GM12878 (cell line): ENCODE data around the gene RASSF4. TPM values are rescaled to one million over a fixed set of nuclear protein-coding genes. Genes with fewer than 3 reads are reported as not detected.

ENCODE experiments used
- BHLHE40 ChIP-seq, 2 experiments: fragments of 450-650 bp in 1 of 2; IDR thresholded peaks; 2 replicates each; pipeline ENCODE4 v1.6.1; 2011 to 2017; ENCODE audit warnings: low read depth in 2 of 2, borderline replicate concordance in 1 of 2, improper control_type of control experiment in 1 of 2, low read length in 1 of 2, mild to moderate bottlenecking in 1 of 2
- CTCF ChIP-seq, 3 experiments: IDR thresholded peaks in 2 of 3; conservative IDR thresholded peaks in 1 of 3; 2 replicates each; pipeline ENCODE4 v1.5.1; 2011; ENCODE audit warnings: low read depth in 3 of 3, low read length in 3 of 3, mild to moderate bottlenecking in 3 of 3, control low read depth in 2 of 3, moderate library complexity in 2 of 3, inconsistent platforms in 1 of 3, mixed read lengths in 1 of 3; ENCODE audit not compliant: control insufficient read depth in 2 of 3, insufficient read depth in 1 of 3; ENCODE audit errors: extremely low read depth in 1 of 3
- IKZF2 ChIP-seq, 2 experiments: fragments of 450-650 bp; IDR thresholded peaks; 2 replicates each; pipeline ENCODE4 v1.6.1; 2017; ENCODE audit warnings: mild to moderate bottlenecking in 2 of 2, moderate library complexity in 2 of 2
- IRF4 ChIP-seq: IDR thresholded peaks from 2 replicates; pipeline ENCODE4 v1.6.1; 2011; ENCODE audit warnings: low read depth, low read length
- KDM1A ChIP-seq: fragments of 200-600 bp; sonication (generic); IDR thresholded peaks from 2 replicates; pipeline ENCODE4 v1.6.1; 2016; ENCODE audit warnings: borderline replicate concordance
- PKNOX1 ChIP-seq: fragments of 450-650 bp; IDR thresholded peaks from 2 replicates; pipeline ENCODE4 v1.6.1; 2016; ENCODE audit warnings: mild to moderate bottlenecking
- RELB ChIP-seq: fragments of 450-650 bp; IDR thresholded peaks from 2 replicates; pipeline ENCODE4 v1.6.1; 2017; ENCODE audit warnings: low read depth, mild to moderate bottlenecking, moderate library complexity
- RUNX3 ChIP-seq: IDR thresholded peaks from 2 replicates; pipeline ENCODE4 v1.6.1; 2012; ENCODE audit warnings: low read length, inconsistent platforms
- SRF ChIP-seq, 2 experiments: IDR thresholded peaks; 2 replicates each; pipeline ENCODE4 v1.6.1; 2011; ENCODE audit warnings: low read depth in 2 of 2, low read length in 2 of 2, mild to moderate bottlenecking in 1 of 2, moderate library complexity in 1 of 2
- ZNF207 ChIP-seq: fragments of 450-650 bp; IDR thresholded peaks from 2 replicates; pipeline ENCODE4 v1.6.1; 2014; ENCODE audit warnings: antibody characterized with exemption, mild to moderate bottlenecking, borderline replicate concordance
- ZNF622 ChIP-seq: fragments of 450-650 bp; IDR thresholded peaks from 2 replicates; pipeline ENCODE4 v1.6.1; 2017; ENCODE audit warnings: mild to moderate bottlenecking, inconsistent platforms
- polyA plus RNA-seq, 11 experiments: library from polyadenylated mRNA; depleted of rRNA in 4 of 11; unstranded in 6 of 11; stranded (reverse) in 5 of 11; fragments of >200 nt; fragmentation: Nextera tagmentation in 4 of 11; fragmentation: Illumina TruSeq in 1 of 11; extraction: Ambion mirVana in 4 of 11; extraction: Trizol in 1 of 11; gene quantifications; 1 replicate in 1 of 11; 2 replicates in 10 of 11; pipeline versions ENCODE4 v1.2.1 to v1.2.3, GENCODE V29; 2011 to 2016; ENCODE audit warnings: inconsistent platforms in 2 of 11, missing spikeins in 2 of 11, low read depth in 1 of 11
- total RNA-seq, 4 experiments: library from RNA; depleted of rRNA in 3 of 4; stranded (reverse); fragments of >200 nt in 3 of 4; fragmentation: Illumina TruSeq in 1 of 4; extraction: Trizol in 1 of 4; gene quantifications; 2 replicates each; pipeline versions ENCODE4 v1.2.1 to v1.2.3, GENCODE V29; 2013 to 2021

Gene RASSF4
- total and polyA plus RNA-seq, 10 of the 15 experiments (the other 5 are each of a cell fraction or from before 2014, with no cell fraction given) = 3.7 to 71.1 (median 16.8) TPM

- TF ChIP-seq RUNX3 (no peak), ZNF622 (no peak), SRF (IDR thresholded peaks at IDR 0.05; ENCODE audit: low read depth in 2 of 2, low read length in 2 of 2) (peak; percentile 42 to 86; a peak in 3 of 4 replicates), CTCF (IDR thresholded peaks at IDR 0.05 in 2 of 3, conservative IDR thresholded peaks at IDR 0.05 in 1 of 3; ENCODE audit: control insufficient read depth in 2 of 3, extremely low read depth in 1 of 3, insufficient read depth in 1 of 3, low read depth in 3 of 3, low read length in 3 of 3) (peak in 1 of 3 experiments; percentile 11; a peak in 1 of 6 replicates), RELB (peak; percentile 44; the same call in 1 of the 2 replicates), ZNF207 (0 out of 2 replicates have a peak, but pooled peaks have one; percentile 32), IRF4 (no peak), KDM1A (no peak), BHLHE40 (IDR thresholded peaks at IDR 0.05; ENCODE audit: borderline replicate concordance in 1 of 2, low read depth in 2 of 2, low read length in 1 of 2) (peak; percentile 44 to 51; a peak in 2 of 4 replicates), PKNOX1 (peak; percentile 98), IKZF2 (IDR thresholded peaks at IDR 0.05) (peak; percentile 61 to 66)
Observed at GRCh38 chr10:44978570-44979280, 19.1 kb downstream of the RASSF4 start, which contains the start of gene DEPP1 (continued).
